ENCODE measurements around the gene TMEM273.

GRCh38 chr10:49153115-49153514 lies 35.1 kb downstream of the TMEM273 start:
- no peak for TF ChIP-seq CREB1 (IDR thresholded peaks at IDR 0.05; ENCODE audit: low read depth)
- TF ChIP-seq, protein P1, sequence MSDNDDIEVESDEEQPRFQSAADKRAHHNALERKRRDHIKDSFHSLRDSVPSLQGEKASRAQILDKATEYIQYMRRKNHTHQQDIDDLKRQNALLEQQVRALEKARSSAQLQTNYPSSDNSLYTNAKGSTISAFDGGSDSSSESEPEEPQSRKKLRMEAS (IDR thresholded peaks at IDR 0.05), result no peak
